OCI-M2 (cell line): ENCODE results near the gene ABI3.

ENCODE experiments used
- DNase-seq: peaks from one replicate; lab custom pipeline; 2025; ENCODE audit not compliant: unreplicated experiment; lab: John Stamatoyannopoulos, UW

Gene ABI3

GRCh38 chr17:49225554-49226236 lies 15.2 kb downstream of the ABI3 start:
- no peak for DNase-seq

GRCh38 chr17:49226771-49227435 lies 16.4 kb downstream of the ABI3 start:
- DNase-seq, result no peak

- DNase-seq, result no peak
These were observed 17.1 kb downstream of the ABI3 start for GRCh38 chr17:49227436-49228261.

GRCh38 chr17:49229076-49229804 lies 18.7 kb downstream of the ABI3 start:
- DNase-seq, result no peak

GRCh38 chr17:49229805-49230600 lies 19.5 kb downstream of the ABI3 start:
- DNase-seq, result no peak

GRCh38 chr17:49230636-49231562 lies 20.4 kb downstream of the ABI3 start, which contains the start of gene PHOSPHO1:
TSS of gene PHOSPHO1 (minus strand) at chr17:49230787. CDS start at chr17:49226691, 4,096 bp downstream.
- DNase-seq, result peak; percentile 32

GRCh38 chr17:49231563-49231894 lies 21.0 kb downstream of the ABI3 start:
- no peak for DNase-seq

- DNase-seq, result no peak
These were observed 24.1 kb downstream of the ABI3 start for GRCh38 chr17:49234509-49235080.

- no peak for DNase-seq
These were observed 25.4 kb downstream of the ABI3 start for GRCh38 chr17:49235896-49236295.

- DNase-seq, result no peak
These were observed 29.5 kb downstream of the ABI3 start for GRCh38 chr17:49239963-49240362.

GRCh38 chr17:49240619-49241018 lies 30.1 kb downstream of the ABI3 start:
- no peak for DNase-seq

GRCh38 chr17:49241040-49241439 lies 30.5 kb downstream of the ABI3 start:
- no peak for DNase-seq

- DNase-seq, result no peak
These were observed 31.3 kb downstream of the ABI3 start for GRCh38 chr17:49241692-49242397.

GRCh38 chr17:49242813-49243212 lies 32.3 kb downstream of the ABI3 start:
- DNase-seq, result no peak

GRCh38 chr17:49244839-49245238 lies 34.3 kb downstream of the ABI3 start:
- no peak for DNase-seq

- no peak for DNase-seq
These were observed 37.4 kb downstream of the ABI3 start for GRCh38 chr17:49247944-49248343.

GRCh38 chr17:49249292-49249794 lies 38.8 kb downstream of the ABI3 start:
- peak; percentile 61 for DNase-seq

GRCh38 chr17:49249890-49250522 lies 39.5 kb downstream of the ABI3 start:
- no peak for DNase-seq
